Activated T-helper 2 cell treated with anti-CD3 and anti-CD28 coated beads, Interferon-gamma antibody, Interleukin-2, Interleukin-4, amounts not matched to agents 10 μg/mL and 5 μg/mL and 100 μg/mL, durations not matched to agents 14 hours and 24 hours and 36 hours (primary cell): ENCODE results near the gene PDGFC. TPM values are rescaled to one million over a fixed set of nuclear protein-coding genes. Genes with fewer than 3 reads are reported as not detected.

Experiments
- total RNA-seq: library from RNA; stranded (reverse); gene quantifications from 2 replicates; pipeline ENCODE4 v1.2.3, GENCODE V29; 2022

The PDGFC gene
- total RNA-seq, 1 donor from 2014 or later, result not detected

Other genes with a start within 250 kb of the PDGFC start
- not detected in 2 replicates for gene GLRB, start 104.4 kb upstream of the PDGFC start, total RNA-seq
- gene GRIA2, start 248.9 kb upstream of the PDGFC start, total RNA-seq, result not detected in 2 replicates